Stomach (tissue), 4 donors: ENCODE data around the gene PLXNA2.

Source experiments
- CTCF ChIP-seq, 7 experiments: fragments of 450-650 bp in 4 of 7; fragments of 200-600 bp in 3 of 7; sonication (generic) in 3 of 7; IDR thresholded peaks; one replicate each; pipeline ENCODE4 v1.5.1; 2016 to 2019; ENCODE audit warnings: antibody characterized with exemption in 7 of 7, control low read depth in 2 of 7, mild to moderate bottlenecking in 1 of 7
- POLR2A ChIP-seq, 4 donors: fragments of 450-650 bp; IDR thresholded peaks; one replicate each; pipeline ENCODE4 v1.6.1; 2016; ENCODE audit warnings: antibody characterized with exemption in 4 of 4, control low read depth in 2 of 4, mild to moderate bottlenecking in 1 of 4, moderate library complexity in 1 of 4

- TF ChIP-seq CTCF (IDR thresholded peaks at IDR 0.05) (no peak), POLR2A (IDR thresholded peaks at IDR 0.05) (no peak)
These were observed 244.2 kb downstream of the PLXNA2 start for GRCh38 chr1:207999972-208000371.
